COLO829 (cell line): ENCODE measurements around the gene DPH7.
A peak's percentile ranks its signal among the peaks of the same experiment; 100 is the strongest.
"Not testable (repeated sequence)": the region's sequence is repeated elsewhere in the genome, so short reads cannot be mapped to it uniquely, and the experiment has no call there.

ENCODE experiments used
- DNase-seq: peaks from one replicate; pipeline ENCODE4 v3.0.0; 2012; ENCODE audit warnings: low spot score

The DPH7 gene

DNA sequence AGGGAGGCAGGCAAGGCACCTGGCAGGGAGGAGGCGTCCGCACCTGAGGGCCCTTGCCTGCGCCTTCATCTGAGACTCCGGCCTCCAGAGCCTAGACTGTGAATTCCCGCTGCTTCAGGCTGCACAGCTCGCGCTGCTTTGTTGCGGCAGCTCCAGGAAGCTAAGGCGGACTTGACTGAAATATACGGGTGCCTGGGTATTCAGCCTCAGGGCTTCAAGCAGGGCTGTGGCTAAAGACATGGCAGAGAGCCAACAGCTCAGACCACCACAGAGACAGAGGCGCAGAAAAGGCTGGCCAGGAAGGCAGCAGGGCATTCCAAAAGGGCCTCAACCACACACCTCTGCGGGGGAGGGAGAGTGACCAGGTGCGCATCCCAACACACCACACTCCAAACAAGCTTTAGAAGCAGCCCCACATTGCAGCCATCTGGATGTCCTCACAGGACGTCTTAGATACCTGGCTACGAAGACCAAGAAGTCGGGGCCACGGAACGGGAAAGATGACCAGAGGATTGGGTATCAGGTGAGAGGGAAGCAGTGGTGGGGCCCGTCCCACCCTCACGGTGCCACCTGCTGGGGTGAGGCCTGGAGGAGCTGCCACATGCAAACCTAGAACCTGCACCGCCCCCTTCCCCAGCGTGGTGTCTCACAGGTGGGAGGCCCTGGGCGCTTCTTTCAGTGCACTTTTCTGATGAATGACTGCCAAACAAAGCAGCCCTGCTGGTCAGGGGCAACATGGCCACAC is 1.7 kb upstream of the DPH7 start:
- DNase-seq, result no peak

DNA sequence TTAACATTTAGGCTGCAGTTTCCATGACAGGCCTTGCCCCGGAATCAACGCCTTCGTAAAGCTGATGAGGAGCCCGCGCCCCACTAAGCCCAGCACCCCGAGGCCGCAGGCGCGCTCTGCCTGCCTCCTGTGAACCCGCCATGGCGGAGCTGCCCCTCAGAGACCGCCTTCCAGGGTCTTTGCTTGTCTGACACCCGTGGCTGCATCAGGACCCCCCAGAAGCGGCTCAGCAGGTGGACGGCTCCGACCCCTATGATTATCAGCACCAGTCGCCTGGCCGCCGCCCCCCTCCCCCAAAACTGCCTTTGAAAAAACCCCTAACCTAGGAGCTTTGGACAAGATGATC is 507 bp upstream of the DPH7 start:
- DNase-seq, result no peak

DNA sequence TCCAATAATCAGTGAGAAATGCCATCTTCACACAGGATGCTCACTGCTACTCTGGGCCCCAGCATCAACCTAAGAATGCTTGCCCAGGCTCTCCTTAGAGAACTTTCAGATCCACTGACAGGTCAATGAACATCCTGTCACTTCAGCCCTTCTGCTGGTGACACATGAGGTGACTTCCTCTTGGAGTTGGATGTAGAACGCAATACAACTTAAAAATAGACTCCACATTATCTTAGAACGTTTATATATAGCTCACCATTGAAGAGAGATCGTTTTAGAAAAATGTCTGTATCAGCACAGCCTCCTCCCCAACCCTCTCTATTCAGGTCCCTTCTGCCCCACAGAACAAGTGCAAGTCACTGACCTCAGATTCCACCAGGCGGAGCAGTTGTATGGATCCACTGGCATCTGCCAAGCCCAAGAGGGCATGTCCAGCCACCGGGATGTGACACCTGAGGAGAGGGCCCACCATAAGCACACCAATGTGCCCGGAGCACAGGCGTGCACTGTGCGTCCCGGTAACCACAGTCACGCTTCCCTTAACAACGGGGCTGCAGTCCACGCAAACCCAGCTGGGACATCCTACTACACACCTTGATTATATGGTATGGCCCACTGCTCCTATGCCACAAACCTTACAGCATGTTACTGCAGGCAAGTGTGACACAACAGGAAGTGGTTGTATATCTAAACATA is 2.9 kb downstream of the DPH7 start:
- DNase-seq, result no peak

DNA sequence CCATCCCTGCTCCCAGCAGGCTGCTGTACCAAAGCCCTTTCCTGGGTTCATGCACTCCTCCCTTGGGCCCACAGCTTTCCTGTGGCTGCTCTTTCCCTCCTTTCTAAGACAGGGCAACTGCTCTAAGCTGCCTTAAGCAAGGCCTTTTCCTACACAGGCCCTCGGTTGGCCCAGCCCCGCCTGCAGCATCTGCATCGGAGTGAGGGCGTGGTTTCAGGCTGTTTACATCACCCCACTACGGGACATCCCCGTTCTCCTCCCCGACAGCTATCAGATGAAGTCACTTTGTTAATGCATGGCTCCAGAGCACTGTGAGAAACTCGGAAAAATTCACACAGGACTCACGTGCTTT is 3.4 kb downstream of the DPH7 start:
- no peak for DNase-seq

DNA sequence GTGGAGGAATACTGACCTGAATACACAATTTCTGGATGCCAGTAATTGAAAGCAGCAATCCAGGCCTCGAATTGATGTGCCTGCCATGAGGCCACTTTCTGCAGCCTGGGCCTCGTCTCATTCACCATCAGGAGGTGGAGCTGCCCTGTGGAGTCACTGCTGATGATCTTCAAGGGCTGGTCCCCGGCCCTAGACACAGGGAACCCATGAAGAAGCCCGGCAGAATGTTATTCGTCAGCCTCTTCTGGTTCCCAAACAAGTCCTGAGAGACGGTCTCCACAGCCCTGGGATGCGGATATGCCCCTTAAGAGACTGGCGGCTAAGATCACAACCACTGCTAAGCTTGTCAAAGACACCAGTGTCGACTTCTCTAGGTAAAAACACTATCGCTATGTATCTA is 4.5 kb downstream of the DPH7 start:
- no peak for DNase-seq

DNA sequence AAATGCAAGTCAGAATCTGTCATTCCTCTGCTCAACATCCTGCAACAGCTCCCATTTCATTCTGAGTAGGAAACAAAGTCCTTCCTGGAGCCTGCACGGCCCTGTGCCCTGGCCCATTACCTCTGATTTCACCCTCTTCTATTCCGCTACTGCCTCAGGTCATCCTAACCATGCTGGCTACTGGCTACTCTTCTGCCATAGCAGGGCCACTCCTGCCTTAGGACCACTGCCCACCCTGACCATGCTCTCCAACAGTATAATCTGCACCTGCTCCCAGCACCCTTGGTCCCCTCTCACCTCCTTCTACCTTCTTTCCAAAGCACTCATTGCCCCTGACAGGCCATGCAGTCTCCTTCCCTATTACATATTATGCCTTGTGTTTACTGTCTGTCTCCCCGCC is 8.2 kb downstream of the DPH7 start:
- no peak for DNase-seq

DNA sequence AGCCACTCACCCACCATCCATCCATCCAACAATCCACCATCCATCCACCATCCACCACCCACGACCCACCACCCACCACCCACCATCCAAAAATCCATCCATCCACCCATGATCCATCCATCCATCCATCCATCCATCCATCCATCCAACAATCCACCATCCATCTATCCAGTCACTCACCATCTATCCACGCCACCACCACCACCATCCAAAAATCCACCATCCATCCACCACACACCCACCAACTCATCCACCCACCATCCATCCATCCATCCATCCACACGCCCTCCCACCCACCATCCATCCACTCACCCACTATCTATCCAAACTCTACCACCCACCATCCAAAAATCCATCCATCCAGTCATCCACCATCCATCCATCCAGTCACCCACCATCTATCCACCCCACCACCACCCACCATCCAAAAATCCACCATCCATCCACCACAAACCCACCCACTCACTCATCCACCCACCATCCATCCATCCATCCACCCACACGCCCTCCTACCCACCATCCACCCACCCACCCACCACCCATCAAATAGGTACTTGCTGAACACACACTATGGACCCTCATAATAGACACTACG is 9.0 kb downstream of the DPH7 start:
- DNase-seq, result no peak

DNA sequence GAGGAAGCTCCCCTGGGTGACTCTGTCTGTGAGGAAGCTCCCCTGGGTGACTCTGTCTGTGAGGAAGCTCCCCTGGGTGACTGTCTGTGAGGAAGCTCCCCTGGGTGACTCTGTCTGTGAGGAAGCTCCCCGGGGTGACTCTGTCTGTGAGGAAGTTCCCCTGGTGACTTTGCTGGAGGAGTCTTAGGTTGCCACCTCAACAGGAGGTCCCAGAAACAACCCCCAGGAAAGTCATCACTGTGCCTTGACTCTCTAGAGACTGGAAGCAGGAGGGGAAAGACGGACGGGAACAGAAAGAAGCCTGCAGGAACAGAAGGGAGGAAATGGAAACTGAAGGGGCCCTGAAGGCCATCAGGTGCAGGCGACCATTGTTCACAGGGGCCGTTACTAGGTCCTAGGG is 10.3 kb downstream of the DPH7 start:
- DNase-seq, result not testable (repeated sequence)

DNA sequence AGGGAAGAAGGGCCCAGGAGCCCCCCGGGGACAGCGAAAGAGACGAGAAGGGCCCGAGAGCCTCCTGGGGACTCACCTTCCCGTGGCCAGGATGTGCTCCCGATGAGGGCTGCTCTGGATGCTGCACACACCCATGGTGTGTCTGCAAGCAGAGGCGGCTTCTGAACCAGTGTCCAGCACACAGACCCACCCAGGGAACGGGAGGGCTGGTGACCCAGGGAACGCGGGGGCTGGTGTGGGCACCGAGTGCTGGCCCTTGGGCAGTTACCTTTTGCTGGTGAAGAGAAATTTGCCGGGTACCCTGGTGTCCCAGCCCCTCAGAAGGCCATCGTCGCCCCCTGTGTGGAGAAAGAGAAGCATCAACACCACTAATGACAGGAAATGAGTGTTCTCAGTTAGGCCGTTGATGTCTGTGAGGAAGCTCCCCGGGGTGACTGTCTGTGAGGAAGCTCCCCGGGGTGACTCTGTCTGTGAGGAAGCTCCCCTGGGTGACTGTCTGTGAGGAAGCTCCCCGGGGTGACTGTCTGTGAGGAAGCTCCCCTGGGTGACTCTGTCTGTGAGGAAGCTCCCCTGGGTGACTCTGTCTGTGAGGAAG is 13.8 kb downstream of the DPH7 start:
- no peak for DNase-seq

DNA sequence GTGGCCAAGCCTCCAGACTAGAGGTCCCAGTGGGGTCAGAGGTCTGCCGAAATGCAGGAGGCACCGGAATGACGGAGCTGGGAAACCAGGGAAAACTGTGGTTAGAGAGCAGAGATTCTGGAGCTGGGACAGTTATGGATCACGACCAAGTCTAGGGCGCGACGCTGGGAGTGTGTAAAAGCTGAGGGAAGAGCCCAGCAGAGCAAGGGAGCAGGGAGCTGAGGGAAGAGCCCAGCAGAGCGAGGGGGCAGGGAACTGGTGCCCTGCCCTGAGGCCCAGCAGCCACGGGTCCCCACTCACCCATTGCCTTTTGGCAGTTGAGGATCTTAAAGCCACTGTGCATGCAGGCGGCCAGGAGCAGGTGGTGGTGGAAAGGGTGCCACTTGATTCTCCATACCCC is 14.6 kb downstream of the DPH7 start:
- DNase-seq, result no peak

DNA sequence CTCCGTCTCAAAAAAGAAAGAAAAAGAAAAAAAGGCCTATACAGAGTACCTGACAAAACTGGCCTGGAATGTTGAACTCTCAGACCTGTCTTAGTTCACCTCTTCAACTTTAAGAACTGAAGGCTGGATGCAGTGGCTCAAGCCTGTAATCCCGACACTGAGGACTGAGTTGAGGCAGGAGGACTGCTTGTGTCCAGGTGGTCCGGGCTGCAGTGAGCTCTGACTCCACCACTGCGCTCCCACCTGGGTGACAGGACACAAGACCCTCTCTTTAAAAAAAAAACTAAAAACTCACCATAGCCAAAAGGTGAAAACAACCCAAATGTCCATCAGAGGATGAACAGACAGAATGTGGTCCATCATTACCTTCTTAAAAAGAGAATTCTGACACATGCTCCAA is 20.6 kb downstream of the DPH7 start:
- no peak for DNase-seq

DNA sequence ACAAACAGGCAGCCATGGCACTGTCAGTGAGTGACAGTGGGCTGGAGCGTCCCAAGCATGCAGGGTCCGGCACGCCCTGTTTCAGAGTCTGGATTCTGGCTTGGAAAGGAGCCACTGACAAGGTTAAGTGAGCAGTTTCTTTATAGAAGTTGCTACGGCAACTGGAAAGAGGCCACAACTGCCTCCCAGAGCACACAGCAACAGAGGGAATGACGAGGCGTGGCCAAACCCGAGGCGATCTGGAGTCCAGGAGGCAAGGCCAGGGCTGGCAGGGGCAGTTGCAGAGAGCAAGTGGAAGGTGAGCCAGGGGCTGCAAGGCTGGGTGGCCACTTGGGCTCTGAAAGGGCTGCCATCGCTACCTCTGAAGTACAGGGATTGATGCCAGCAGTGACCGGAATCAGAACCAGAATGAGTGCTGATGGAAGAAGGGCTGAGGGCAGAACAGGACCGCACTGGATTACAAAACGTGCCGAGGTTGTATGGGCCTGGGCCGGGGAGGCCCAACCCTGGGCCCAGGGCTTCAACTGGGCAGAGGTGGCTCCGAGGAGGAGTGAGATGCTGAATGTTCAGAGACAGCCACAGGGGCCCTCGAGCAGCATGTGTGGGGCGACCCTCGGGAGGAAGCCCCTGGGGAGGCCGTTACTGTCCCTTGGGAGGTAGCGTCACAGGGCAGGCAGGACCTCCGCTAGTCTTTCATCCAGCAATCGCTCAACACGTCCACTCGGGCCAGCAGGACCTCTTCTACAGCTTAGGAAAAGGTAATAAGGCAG is 22.5 kb downstream of the DPH7 start:
- no peak for DNase-seq

DNA sequence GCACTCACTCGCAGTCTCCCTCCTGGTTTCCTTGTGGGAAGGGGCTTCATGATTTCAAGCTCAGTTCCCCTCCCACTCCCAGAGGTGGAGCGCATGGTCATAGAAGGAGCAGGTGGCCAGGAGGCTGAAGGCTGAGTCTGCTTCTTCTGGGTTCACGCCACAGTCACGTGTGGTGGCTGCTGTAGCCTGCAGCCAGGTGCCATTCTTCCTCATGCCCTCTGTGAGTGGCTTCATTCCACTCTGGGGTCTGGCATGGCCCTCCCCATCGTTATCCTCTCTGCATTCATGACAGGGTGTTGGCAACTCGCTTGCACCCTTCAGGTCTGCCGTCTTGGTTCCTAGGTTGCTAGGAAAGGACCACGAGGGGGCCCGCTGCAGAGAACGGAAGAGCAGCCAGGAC is 23.5 kb downstream of the DPH7 start:
- DNase-seq, result no peak

DNA sequence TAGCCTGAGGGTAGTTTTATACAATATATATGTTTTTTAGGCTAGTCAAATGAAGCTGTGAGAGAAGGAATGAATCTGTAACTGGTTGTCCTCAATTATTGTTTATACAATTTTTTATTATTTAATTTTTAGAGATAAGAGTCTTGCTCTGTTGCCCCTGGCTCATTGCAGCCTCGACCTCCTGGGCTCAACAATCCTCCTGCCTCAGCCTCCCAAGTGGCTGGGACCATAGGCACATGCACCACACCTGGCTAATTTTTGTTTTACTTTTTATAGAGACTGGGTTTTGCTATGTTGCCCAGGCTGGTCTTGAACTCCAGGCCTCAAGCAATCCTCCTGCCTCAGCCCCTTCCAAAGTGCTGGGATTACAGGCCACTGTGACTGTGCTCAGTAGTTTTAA is 24.4 kb downstream of the DPH7 start:
- DNase-seq, result no peak

DNA sequence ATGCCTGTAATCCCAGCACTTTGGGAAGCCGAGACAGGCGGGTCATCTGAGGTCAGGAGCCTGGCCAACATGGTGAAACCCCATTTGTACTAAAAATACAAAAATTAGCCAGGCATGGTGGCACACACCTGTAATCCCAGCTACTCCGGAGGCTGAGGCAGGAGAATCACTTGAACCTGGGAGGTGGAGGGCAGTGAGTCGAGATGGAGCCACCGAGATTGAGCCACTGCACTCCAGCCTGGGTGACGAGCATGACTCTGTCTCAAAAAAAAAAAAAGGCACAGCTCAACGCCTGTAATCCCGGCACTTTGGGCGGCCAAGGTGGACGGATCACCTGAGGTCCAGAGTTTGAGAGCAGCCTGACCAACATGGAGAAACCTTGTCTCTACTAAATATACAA is 25.1 kb downstream of the DPH7 start:
- DNase-seq, result not testable (repeated sequence)

DNA sequence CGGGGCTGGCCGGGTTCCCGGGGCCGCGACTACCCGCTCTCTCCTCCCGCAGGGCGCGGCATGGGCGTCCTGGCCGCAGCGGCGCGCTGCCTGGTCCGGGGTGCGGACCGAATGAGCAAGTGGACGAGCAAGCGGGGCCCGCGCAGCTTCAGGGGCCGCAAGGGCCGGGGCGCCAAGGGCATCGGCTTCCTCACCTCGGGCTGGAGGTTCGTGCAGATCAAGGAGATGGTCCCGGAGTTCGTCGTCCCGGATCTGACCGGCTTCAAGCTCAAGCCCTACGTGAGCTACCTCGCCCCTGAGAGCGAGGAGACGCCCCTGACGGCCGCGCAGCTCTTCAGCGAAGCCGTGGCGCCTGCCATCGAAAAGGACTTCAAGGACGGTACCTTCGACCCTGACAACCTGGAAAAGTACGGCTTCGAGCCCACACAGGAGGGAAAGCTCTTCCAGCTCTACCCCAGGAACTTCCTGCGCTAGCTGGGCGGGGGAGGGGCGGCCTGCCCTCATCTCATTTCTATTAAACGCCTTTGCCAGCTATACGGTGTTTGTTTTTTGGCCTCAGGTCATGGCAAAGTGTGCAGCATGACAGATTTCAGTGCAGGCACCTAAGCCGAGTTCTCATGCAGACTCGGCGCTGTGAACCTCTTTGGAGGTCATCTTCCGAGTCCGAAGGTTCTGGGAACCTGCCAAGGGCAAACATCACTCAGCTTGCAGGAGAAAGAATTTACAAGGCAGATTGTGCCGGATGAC is 26.5 kb downstream of the DPH7 start:
- no peak for DNase-seq

DNA sequence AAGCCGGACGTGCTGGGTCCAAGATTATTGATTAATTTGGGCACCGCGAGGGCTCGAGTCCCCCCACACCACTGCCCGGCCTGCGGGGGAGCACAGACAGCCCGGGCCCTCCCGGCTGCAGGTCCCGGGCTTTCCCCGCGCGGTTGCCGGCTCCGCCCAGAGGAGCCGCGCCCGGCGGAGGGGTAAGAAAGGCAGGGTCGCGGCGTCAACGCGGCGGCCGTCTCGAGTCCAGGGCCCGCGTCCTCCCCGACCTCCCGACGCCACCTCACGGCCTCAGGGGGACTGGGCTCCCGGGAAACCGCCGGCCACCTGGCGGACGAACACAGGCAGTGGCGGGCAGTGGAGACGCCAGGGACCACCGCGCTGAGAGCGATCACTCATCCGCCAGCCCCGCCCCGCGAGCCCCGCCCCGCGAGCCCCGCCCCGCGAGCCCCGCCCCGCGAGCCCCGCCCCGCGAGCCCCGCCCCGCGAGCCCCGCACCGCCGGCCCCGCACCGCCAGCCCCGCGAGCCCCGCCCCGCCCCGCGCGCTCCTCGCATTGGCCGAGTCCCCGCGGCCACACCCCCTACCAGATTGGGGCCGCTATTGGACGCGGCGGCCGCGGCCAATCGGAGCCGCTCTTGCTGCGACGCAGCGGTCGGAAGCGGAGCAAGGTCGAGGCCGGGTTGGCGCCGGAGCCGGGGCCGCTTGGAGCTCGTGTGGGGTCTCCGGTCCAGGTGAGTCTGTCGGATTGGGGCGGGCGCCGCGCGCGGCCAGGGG is 27.3 kb downstream of the DPH7 start, which contains the start of gene MRPL41:
TSS of gene MRPL41 (plus strand) at position 616 of the 758 bp plus-strand sequence. CDS start 203 bp downstream, outside the sequence.
- DNase-seq, result peak; percentile 94

DNA sequence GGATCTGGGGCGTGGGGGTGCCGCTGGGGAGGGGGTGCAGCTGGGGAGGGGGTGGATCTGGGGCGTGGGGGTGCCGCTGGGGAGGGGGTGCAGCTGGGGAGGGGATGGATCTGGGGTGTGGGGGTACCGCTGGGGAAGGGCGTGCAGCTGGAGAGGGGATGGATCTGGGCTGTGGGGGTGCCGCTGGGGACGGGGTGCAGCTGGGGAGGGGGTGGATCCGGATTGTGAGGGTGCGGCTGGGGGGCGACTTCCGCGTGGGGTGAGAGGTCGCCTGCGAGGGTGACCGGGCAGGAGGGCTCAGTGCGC is 27.8 kb downstream of the DPH7 start:
- DNase-seq, result not testable (repeated sequence)

DNA sequence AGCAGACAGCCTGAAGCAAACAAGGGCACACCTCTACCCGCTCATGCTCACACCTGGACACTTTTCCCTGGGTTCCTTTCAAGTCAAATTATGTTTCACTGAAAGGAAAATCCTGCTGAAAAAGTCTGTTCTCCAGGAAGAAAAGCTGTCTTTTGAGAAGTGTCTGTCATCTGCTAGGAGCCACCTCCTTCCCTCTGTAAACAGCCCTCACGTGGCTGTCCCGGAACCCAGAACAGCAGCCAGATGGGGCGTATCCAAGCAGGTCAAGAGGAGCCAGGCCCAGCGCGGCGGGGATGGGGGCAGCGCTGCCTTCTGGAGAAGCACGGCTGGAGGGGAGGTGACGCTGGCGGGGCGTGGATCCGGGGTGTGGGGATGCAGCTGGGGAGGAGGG is 28.5 kb downstream of the DPH7 start, which contains the start of gene PNPLA7:
TSS of gene PNPLA7 (minus strand) at position 172 of the 391 bp plus-strand sequence. CDS start 205 bp downstream, outside the sequence.
- peak; percentile 84 for DNase-seq

DNA sequence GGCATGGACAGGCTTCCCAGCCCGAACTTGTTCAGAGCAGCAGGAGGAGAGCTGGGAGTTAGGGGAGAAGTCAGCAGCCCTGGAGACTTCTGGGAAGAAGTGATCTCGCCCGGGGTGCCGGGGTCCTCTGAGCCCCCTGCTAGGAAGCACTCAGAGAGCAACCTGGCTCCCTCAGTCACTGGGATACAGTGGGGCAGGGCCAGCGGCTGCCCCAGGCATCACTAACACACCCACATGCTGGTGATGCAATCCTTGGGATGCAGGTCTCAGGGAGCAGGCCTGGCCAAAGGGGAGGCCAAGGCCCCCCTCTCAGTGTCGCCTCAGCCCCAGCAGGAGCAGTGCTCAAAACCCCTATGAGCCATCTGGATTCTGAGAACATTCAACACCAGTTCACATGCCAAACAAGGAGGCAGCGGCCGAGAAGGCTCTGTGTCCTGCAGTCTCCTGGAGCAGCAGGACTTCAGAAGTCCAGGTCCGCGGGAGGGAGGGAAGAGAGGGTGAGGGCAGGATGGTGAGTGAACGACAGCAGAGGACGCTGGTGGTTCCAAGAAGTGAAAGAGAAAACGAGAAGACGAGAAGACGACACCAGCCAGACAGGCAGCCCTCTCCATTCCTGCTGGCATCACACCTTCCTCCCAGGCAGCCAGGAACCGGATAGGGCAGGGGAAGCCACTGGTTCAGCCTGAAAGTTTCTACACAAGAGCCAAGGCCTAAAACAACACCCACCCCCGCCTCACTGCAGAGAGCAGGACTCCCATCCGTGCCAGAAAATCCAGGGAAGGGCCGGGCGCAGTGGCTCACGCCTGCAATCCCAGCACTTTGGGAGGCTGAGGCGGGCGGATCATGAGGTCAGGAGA is 30.8 kb downstream of the DPH7 start:
- DNase-seq, result no peak
